Measurements from ENCODE around the gene PDHB.
"Not testable (repeated sequence)": the region's sequence is repeated elsewhere in the genome, so short reads cannot be mapped to it uniquely, and the experiment has no call there.

PDHB gene

GRCh38 chr3:58459160-58459559, 25.5 kb upstream of the PDHB start:
- in situ Hi-C loops (cut with HindIII; ENCODE audit: low pct_ligation_motif_present, low sequenced_read_pairs): no loop called here
- no peak for DNase-seq
- no peak overlapping the region for H3K4me3 ChIP-seq (ENCODE audit: low read depth, low read length)
- H3K27ac ChIP-seq: no peak overlapping the region
- no peak for TF ChIP-seq CTCF (IDR thresholded peaks at IDR 0.05; ENCODE audit: low read depth, low read length, missing control alignments)
- H3K27me3 ChIP-seq (replicated peaks): no peaks in the 10 kb centered on the region
- H3K36me3 ChIP-seq (replicated peaks): no peaks in the 10 kb centered on the region

GRCh38 chr3:58452176-58452575, 18.5 kb upstream of the PDHB start:
- TF ChIP-seq CTCF (IDR thresholded peaks at IDR 0.05; ENCODE audit: low read depth, low read length, missing control alignments): no peak
- DNase-seq: no peak
- no peak overlapping the region for H3K27ac ChIP-seq
- no peak overlapping the region for H3K4me3 ChIP-seq (ENCODE audit: low read depth, low read length)
- no peaks in the 10 kb centered on the region for H3K36me3 ChIP-seq (replicated peaks)
- in situ Hi-C loops (cut with HindIII; ENCODE audit: low pct_ligation_motif_present, low sequenced_read_pairs): no loop called here
- no peaks in the 10 kb centered on the region for H3K27me3 ChIP-seq (replicated peaks)

GRCh38 chr3:58441514-58442450, 8.2 kb upstream of the PDHB start:
- H3K4me3 ChIP-seq (ENCODE audit: low read depth, low read length): no peak overlapping the region
- TF ChIP-seq CTCF (IDR thresholded peaks at IDR 0.05; ENCODE audit: low read depth, low read length, missing control alignments): no peak
- no peaks in the 10 kb centered on the region for H3K27me3 ChIP-seq (replicated peaks)
- in situ Hi-C loops (cut with HindIII; ENCODE audit: low pct_ligation_motif_present, low sequenced_read_pairs): no loop called here
- no peak overlapping the region for H3K27ac ChIP-seq
- H3K36me3 ChIP-seq (replicated peaks): no peaks in the 10 kb centered on the region
- DNase-seq: no peak

GRCh38 chr3:58440996-58441355, 7.3 kb upstream of the PDHB start:
- H3K36me3 ChIP-seq (replicated peaks); H3K27me3 ChIP-seq (replicated peaks); H3K4me3 ChIP-seq (ENCODE audit: low read depth, low read length); DNase-seq; H3K27ac ChIP-seq; in situ Hi-C loops (cut with HindIII; ENCODE audit: low pct_ligation_motif_present, low sequenced_read_pairs): not testable (repeated sequence)

GRCh38 chr3:58437276-58437675, 3.6 kb upstream of the PDHB start:
- H3K27ac ChIP-seq; DNase-seq; H3K36me3 ChIP-seq (replicated peaks); H3K27me3 ChIP-seq (replicated peaks); H3K4me3 ChIP-seq (ENCODE audit: low read depth, low read length); in situ Hi-C loops (cut with HindIII; ENCODE audit: low pct_ligation_motif_present, low sequenced_read_pairs): not testable (repeated sequence)

- peak; percentile 32 for DNase-seq
- TF ChIP-seq CTCF (IDR thresholded peaks at IDR 0.05; ENCODE audit: low read depth, low read length, missing control alignments): no peak
- H3K36me3 ChIP-seq (replicated peaks): peaks cover 16% of the 10 kb centered on the region
- in situ Hi-C loops (cut with HindIII; ENCODE audit: low pct_ligation_motif_present, low sequenced_read_pairs): no loop called here
- no peaks in the 10 kb centered on the region for H3K27me3 ChIP-seq (replicated peaks)
- H3K4me3 ChIP-seq (ENCODE audit: low read depth, low read length): no peak overlapping the region
- H3K27ac ChIP-seq: no peak overlapping the region
Measured at GRCh38 chr3:58434990-58435389, 1.4 kb upstream of the PDHB start.

GRCh38 chr3:58434511-58434910, 879 bp upstream of the PDHB start:
- TF ChIP-seq CTCF (IDR thresholded peaks at IDR 0.05; ENCODE audit: low read depth, low read length, missing control alignments): no peak
- Histone ChIP-seq H3K4me3 (ENCODE audit: low read depth, low read length) (no peak overlapping the region), H3K27ac (no peak overlapping the region), H3K36me3 (replicated peaks) (peaks cover 19% of the 10 kb centered on the region), H3K27me3 (replicated peaks) (no peaks in the 10 kb centered on the region)
- in situ Hi-C loops (cut with HindIII; ENCODE audit: low pct_ligation_motif_present, low sequenced_read_pairs): no loop called here
- no peak for DNase-seq

All from brain microvascular endothelial cell (primary cell).